ENCODE measurements around the gene AGBL1. TPM values are rescaled to one million over a fixed set of nuclear protein-coding genes. Genes with fewer than 3 reads are reported as not detected.

The AGBL1 gene
- total RNA-seq, 2 donors from 2014 or later, result 0.23 to 0.91 TPM

DNA sequence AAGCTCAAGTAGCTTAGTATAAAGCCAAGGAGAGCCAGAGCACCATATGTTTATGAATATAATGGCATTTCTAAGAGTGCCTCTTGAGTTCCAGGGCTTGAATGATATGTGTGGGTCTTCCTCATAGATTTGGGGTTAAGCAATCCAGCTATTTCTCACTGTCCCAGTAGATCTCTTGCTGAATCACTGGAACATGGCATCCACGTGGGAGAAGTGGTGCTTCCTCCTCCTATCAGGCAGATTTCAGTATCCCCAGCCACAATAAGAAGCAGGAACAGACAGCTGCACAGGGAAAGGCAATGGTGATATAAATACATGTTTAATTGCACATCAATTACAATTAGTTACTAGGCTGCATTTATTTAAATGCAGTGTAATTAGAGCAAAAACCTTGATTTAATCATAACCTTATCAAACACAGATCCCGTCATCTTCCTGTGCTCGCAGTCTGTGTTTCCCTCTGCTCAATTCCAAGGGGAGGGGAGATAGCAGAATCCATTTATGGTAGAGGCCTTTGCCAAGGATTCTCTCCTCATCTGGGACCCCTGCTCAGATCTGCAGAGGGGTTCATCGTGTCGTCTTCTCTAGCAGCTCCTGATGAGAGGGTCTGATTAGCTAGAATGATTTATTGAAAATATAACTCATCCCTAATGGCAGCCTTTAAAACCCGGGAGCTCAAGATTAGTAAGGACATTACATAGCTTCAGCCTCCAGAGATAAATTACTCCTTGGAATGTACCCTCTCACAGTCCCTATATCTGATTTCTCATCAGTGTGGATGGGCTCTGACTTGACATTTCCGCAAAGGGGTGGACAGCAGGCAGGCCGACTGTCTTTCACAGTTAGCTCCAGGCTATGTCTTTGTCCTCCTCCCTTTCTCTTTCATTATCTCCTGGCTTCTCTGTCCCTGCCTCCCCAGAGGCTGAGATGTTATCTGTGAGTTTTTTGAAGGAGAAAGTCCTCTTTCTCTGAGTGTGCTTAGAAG is 775.9 kb downstream of the AGBL1 start:
- Histone ChIP-seq H3K27ac (no peak overlapping the region), H3K27me3 (replicated peaks; ENCODE audit: insufficient read depth) (no peaks in the 10 kb centered on the region), H3K9me3 (no peaks in the 10 kb centered on the region), H3K36me3 (no peaks in the 10 kb centered on the region), H3K4me3 (no peak overlapping the region), H3K4me1 (replicated peaks) (no peaks in the 10 kb centered on the region)
- no peak for DNase-seq (ENCODE audit: low spot score)
- intact Hi-C loops (cut with DNase I), result no loop called here
- no peak for TF ChIP-seq POLR2AphosphoS5 (IDR thresholded peaks at IDR 0.05)
- TF ChIP-seq, protein P1, sequence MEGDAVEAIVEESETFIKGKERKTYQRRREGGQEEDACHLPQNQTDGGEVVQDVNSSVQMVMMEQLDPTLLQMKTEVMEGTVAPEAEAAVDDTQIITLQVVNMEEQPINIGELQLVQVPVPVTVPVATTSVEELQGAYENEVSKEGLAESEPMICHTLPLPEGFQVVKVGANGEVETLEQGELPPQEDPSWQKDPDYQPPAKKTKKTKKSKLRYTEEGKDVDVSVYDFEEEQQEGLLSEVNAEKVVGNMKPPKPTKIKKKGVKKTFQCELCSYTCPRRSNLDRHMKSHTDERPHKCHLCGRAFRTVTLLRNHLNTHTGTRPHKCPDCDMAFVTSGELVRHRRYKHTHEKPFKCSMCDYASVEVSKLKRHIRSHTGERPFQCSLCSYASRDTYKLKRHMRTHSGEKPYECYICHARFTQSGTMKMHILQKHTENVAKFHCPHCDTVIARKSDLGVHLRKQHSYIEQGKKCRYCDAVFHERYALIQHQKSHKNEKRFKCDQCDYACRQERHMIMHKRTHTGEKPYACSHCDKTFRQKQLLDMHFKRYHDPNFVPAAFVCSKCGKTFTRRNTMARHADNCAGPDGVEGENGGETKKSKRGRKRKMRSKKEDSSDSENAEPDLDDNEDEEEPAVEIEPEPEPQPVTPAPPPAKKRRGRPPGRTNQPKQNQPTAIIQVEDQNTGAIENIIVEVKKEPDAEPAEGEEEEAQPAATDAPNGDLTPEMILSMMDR (IDR thresholded peaks at IDR 0.05), result no peak
- no peak for TF ChIP-seq POLR2A (IDR thresholded peaks at IDR 0.05)
- 29% methylated on average over 8 of the region's 8 CpGs for WGBS

DNA sequence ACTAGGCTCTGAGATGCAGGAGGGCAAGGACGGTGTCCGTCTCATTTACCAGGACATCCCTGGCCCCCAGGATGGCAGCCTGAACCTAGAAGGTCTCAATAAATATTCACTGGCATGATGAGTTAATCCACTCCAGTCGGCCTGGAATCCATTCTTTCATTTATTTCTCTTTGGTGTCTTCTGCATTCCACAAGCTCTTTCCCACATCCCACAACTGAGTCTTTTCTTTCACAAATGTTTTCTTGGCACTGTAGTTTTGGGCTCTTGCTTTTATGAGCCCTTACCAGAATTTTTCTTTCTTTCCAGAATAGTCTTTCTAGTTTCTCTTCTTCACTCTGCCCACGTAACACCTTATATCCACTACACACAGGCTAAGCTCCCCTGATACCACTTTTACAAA is 778.0 kb downstream of the AGBL1 start:
- 83% methylated on average over 4 of the region's 4 CpGs for WGBS
- H3K36me3 ChIP-seq, result no peaks in the 10 kb centered on the region
- no peak overlapping the region for H3K27ac ChIP-seq
- no peaks in the 10 kb centered on the region for H3K9me3 ChIP-seq
- H3K4me1 ChIP-seq (replicated peaks), result no peaks in the 10 kb centered on the region
- DNase-seq (ENCODE audit: low spot score), result no peak
- no peaks in the 10 kb centered on the region for H3K27me3 ChIP-seq (replicated peaks; ENCODE audit: insufficient read depth)
- intact Hi-C loops (cut with DNase I), result no loop called here
- TF ChIP-seq POLR2A (IDR thresholded peaks at IDR 0.05), result no peak
- TF ChIP-seq, protein P1 (IDR thresholded peaks at IDR 0.05), result no peak
- no peak overlapping the region for H3K4me3 ChIP-seq

DNA sequence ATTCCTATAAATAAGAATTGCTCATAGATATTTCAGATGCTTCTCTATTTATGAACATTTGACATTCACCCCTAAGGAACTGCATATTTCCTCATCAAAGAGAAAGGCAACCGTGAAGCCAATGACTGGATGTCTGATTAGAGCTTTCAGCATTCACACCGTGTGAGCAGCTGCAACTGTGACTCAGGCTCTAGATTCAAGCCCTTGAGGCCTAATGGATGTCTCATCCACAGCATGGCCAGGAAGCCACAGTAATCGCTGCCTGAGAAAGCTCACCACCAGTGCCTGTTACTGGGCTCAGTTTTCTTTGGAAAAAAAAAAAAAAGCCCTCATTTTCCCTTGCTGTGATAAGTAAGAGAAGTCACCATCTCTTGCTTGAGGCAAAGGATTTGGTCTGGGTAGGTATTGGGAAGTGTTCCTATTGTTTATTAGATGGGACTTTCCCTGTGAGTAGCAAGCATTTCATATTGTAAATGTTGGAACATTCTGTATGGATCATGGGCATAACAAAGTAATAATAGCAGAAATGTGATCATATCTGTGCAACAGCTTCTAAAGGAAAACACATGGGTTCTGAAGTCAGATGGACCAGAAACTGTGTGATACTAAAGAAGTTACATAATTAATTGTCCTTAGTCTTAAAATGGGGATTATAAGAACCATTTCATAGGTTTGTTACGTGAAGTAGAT is 783.7 kb downstream of the AGBL1 start:
- no peaks in the 10 kb centered on the region for H3K9me3 ChIP-seq
- WGBS, result 75% methylated on average over 4 of the region's 4 CpGs
- TF ChIP-seq, protein P1 (IDR thresholded peaks at IDR 0.05), result no peak
- H3K27me3 ChIP-seq (replicated peaks; ENCODE audit: insufficient read depth), result no peaks in the 10 kb centered on the region
- no peak overlapping the region for H3K4me3 ChIP-seq
- H3K27ac ChIP-seq, result no peak overlapping the region
- H3K36me3 ChIP-seq, result no peaks in the 10 kb centered on the region
- no peak for DNase-seq (ENCODE audit: low spot score)
- H3K4me1 ChIP-seq (replicated peaks), result no peaks in the 10 kb centered on the region
- intact Hi-C loops (cut with DNase I), result no loop called here

DNA sequence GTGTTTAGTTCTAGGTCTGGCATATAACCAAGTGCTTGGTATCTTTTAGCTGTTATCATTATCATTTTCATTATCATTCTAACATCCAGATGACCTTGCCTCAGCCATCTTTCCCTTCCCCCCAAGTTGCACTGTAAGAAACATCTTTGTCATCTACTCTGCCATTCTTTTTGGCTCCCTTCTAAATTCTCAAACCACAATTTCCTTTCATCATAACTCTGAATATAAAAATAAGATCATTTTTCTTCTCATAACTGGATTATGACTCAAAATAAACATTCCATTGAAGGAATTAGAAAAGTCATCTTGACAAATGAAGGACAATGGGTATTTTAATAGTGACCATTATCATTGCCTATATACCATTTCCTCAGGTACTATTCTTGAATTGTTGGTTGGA is 786.2 kb downstream of the AGBL1 start:
- no peak overlapping the region for H3K4me3 ChIP-seq
- H3K9me3 ChIP-seq, result no peaks in the 10 kb centered on the region
- intact Hi-C loops (cut with DNase I), result no loop called here
- H3K4me1 ChIP-seq (replicated peaks), result no peaks in the 10 kb centered on the region
- H3K27me3 ChIP-seq (replicated peaks; ENCODE audit: insufficient read depth), result no peaks in the 10 kb centered on the region
- no peaks in the 10 kb centered on the region for H3K36me3 ChIP-seq
- TF ChIP-seq POLR2AphosphoS5 (IDR thresholded peaks at IDR 0.05) (no peak), POLR2A (IDR thresholded peaks at IDR 0.05) (no peak)
- TF ChIP-seq, protein P1 (IDR thresholded peaks at IDR 0.05), result no peak
- DNase-seq (ENCODE audit: low spot score), result no peak
- H3K27ac ChIP-seq, result no peak overlapping the region

Data from prostate gland (tissue), 2 donors.